Keratinocyte (primary cell): ENCODE data around the gene PPP1CC. TPM values are rescaled to one million over a fixed set of nuclear protein-coding genes. Genes with fewer than 3 reads are reported as not detected.
"Not testable (repeated sequence)": the region's sequence is repeated elsewhere in the genome, so short reads cannot be mapped to it uniquely, and the experiment has no call there.

Experiments used
- DNase-seq: peaks from one replicate; pipeline ENCODE4 v3.0.0-alpha.2; 2011; ENCODE audit warnings: low read depth, missing footprints, low spot score
- FAIRE-seq: peaks from 2 replicates; lab custom pipeline; 2011; peaks lifted over from hg19 to GRCh38; lab: Jason Lieb, UNC
- H2AFZ ChIP-seq: 2 replicates; pipeline ENCODE4 v1.6.0; 2012; ENCODE audit warnings: low read length, control low read depth, inconsistent platforms; ENCODE audit not compliant: control insufficient read depth
- H3K27ac ChIP-seq: 2 replicates; pipeline ENCODE4 v1.5.1; 2011; ENCODE audit warnings: low read length; ENCODE audit not compliant: control insufficient read depth, insufficient read depth
- H3K27me3 ChIP-seq: 3 replicates; pipeline ENCODE4 v1.6.0; 2011; ENCODE audit warnings: low read length; ENCODE audit not compliant: control insufficient read depth, insufficient read depth; ENCODE audit errors: extremely low read depth
- H3K36me3 ChIP-seq, 2 experiments: 2 replicates in 1 of 2; 3 replicates in 1 of 2; pipeline ENCODE4 v1.5.1; 2011; ENCODE audit warnings: low read length in 2 of 2, mild to moderate bottlenecking in 1 of 2; ENCODE audit not compliant: control insufficient read depth in 2 of 2, insufficient read depth in 2 of 2; ENCODE audit errors: extremely low read depth in 1 of 2
- H3K4me1 ChIP-seq: 3 replicates; pipeline ENCODE4 v1.5.1; 2011; ENCODE audit warnings: low read length; ENCODE audit not compliant: control insufficient read depth, insufficient read depth; ENCODE audit errors: extremely low read depth
- H3K4me2 ChIP-seq: 3 replicates; pipeline ENCODE4 v1.6.0; 2011; ENCODE audit warnings: low read depth, low read length; ENCODE audit not compliant: control insufficient read depth, insufficient read depth; ENCODE audit errors: extremely low read depth
- H3K4me3 ChIP-seq, 3 experiments: fragments of 200-600 bp in 1 of 3; sonication (generic) in 1 of 3; 2 replicates in 2 of 3; 3 replicates in 1 of 3; pipeline ENCODE4 v1.5.1; 2011 to 2016; ENCODE audit warnings: low read length in 3 of 3, mild to moderate bottlenecking in 3 of 3, control low read depth in 2 of 3, inconsistent platforms in 1 of 3, low read depth in 1 of 3, mixed read lengths in 1 of 3, mixed run types in 1 of 3, moderate library complexity in 1 of 3; ENCODE audit not compliant: control insufficient read depth in 2 of 3, insufficient read depth in 2 of 3; ENCODE audit errors: extremely low read depth in 1 of 3
- H3K79me2 ChIP-seq: 2 replicates; pipeline ENCODE4 v1.6.0; 2012; ENCODE audit warnings: low read length; ENCODE audit not compliant: control insufficient read depth, insufficient read depth
- H3K9ac ChIP-seq: 3 replicates; pipeline ENCODE4 v1.6.0; 2011; ENCODE audit warnings: low read length; ENCODE audit not compliant: control insufficient read depth, insufficient read depth; ENCODE audit errors: extremely low read depth
- H3K9me1 ChIP-seq: 3 replicates; pipeline ENCODE4 v1.6.0; 2011; ENCODE audit warnings: low read length; ENCODE audit not compliant: control insufficient read depth, insufficient read depth; ENCODE audit errors: extremely low read depth
- H3K9me3 ChIP-seq: 2 replicates; pipeline ENCODE4 v1.5.1; 2012; ENCODE audit warnings: low read depth, low read length; ENCODE audit not compliant: control insufficient read depth
- H4K20me1 ChIP-seq: 3 replicates; pipeline ENCODE4 v1.6.0; 2011; ENCODE audit warnings: low read length; ENCODE audit not compliant: control insufficient read depth, insufficient read depth; ENCODE audit errors: extremely low read depth
- CTCF ChIP-seq, 3 experiments: IDR thresholded peaks in 1 of 3; conservative IDR thresholded peaks in 1 of 3; optimal IDR thresholded peaks in 1 of 3; 2 replicates in 2 of 3; 3 replicates in 1 of 3; pipeline versions ENCODE3 to v1.5.1; 2011; ENCODE audit warnings: low read length in 3 of 3, mild to moderate bottlenecking in 3 of 3, moderate library complexity in 2 of 3, control low read depth in 1 of 3, inconsistent platforms in 1 of 3; ENCODE audit not compliant: insufficient read depth in 2 of 3; ENCODE audit errors: extremely low read depth in 1 of 3
- EZH2 ChIP-seq: IDR thresholded peaks from one replicate; pipeline ENCODE4 v1.6.1; 2012; ENCODE audit warnings: inconsistent platforms, mild to moderate bottlenecking, low read length, moderate library complexity
- dilution Hi-C: fragments of 300-500 bp; cut with MboI; formaldehyde crosslinking; loops from one replicate; pipeline ENCODE4 v1.7.0; 2020; ENCODE audit warnings: low sequenced_read_pairs; ENCODE audit not compliant: extremely low pct_ligation_motif_present
- polyA plus RNA-seq, 5 experiments: library from polyadenylated mRNA; depleted of rRNA in 3 of 5; stranded (reverse) in 3 of 5; stranded (forward) in 1 of 5; unstranded in 1 of 5; fragments of >200 nt; gene quantifications; 1 replicate in 1 of 5; 2 replicates in 3 of 5; 3 replicates in 1 of 5; pipeline versions ENCODE4 v1.2.1 to v1.2.3, GENCODE V29; 2011 to 2012; ENCODE audit warnings: missing spikeins in 2 of 5, low read depth in 1 of 5, low replicate concordance in 1 of 5

Gene PPP1CC
- polyA plus RNA-seq, 1 donor (not counting 4 experiments of a cell fraction or from before 2014, with no cell fraction given) = 158 TPM

DNA sequence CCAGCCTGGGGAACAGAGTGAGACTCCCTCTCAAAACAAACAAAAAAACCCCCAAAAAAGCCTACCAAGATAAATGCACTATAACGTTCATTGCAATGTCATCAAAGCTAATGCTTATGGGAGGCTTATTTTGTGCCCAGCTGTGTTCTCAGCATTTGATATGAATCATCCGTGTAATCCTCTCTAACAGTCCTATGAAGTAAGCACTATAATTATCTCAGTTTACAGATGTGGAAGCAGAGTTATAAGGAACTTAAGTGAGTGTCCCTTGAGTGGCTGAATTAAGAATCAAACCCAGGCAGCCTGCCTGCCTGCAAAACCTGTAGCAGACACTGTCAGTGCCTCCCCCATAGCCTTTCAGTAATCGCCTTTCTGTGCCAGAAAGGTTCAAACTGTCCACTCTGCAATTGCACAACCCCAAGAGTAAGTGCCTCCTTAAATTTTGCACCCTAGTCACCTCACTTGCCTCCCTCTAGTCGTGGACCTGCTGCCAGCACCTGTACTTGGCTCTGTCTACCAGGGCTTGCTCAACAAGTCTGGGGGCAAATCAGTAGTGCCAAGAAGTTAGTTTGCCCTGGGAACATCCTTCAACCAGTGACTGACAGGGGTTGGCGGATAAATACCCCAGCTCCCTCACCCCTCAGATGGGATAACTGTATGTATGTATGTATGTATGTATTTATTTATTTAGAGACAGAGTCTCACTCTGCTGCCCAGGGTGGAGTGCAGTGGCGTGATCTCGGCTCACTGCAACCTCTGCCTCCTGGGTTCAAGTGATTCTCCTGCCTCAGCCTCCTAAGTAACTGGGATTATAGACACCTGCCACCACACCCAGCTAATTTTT is 23.8 kb upstream of the PPP1CC start:
- no peaks in the 10 kb centered on the region for H3K27me3 ChIP-seq

GRCh38 chr12:110765572-110765971 is 22.9 kb upstream of the PPP1CC start:
- H3K36me3 ChIP-seq, H3K27me3 ChIP-seq, H3K9me3 ChIP-seq, H3K79me2 ChIP-seq, H3K9ac ChIP-seq, DNase-seq, dilution Hi-C loops, H3K4me1 ChIP-seq, H3K9me1 ChIP-seq, H3K4me3 ChIP-seq, H4K20me1 ChIP-seq, H3K27ac ChIP-seq, FAIRE-seq, H2AFZ ChIP-seq, H3K4me2 ChIP-seq: not testable (repeated sequence)

More for the DNA sequence above, 23.8 kb upstream of the PPP1CC start:
- no peaks in the 10 kb centered on the region for H3K4me1 ChIP-seq
- H3K36me3 ChIP-seq = no peaks in the 10 kb centered on the region
- no peak for TF ChIP-seq EZH2
- no peak for TF ChIP-seq CTCF (optimal IDR thresholded peaks at IDR 0.05 in 1 of 3, IDR thresholded peaks at IDR 0.05 in 1 of 3, conservative IDR thresholded peaks at IDR 0.05 in 1 of 3; ENCODE audit: extremely low read depth in 1 of 3, insufficient read depth in 2 of 3, low read length in 3 of 3)
- H3K9ac ChIP-seq = no peak overlapping the region
- no peak overlapping the region for H3K27ac ChIP-seq
- H3K4me2 ChIP-seq = no peak overlapping the region
- dilution Hi-C loops = no loop called here
- no peaks in the 10 kb centered on the region for H3K9me1 ChIP-seq
- H3K9me3 ChIP-seq = no peaks in the 10 kb centered on the region
- no peaks in the 10 kb centered on the region for H3K79me2 ChIP-seq
- no peak overlapping the region for H2AFZ ChIP-seq
- H3K4me3 ChIP-seq = no peak overlapping the region
- H4K20me1 ChIP-seq = no peaks in the 10 kb centered on the region
- no peak for DNase-seq
- FAIRE-seq = no peak
